Occipital lobe (tissue), 2 donors: ENCODE results near the gene ASXL3. TPM values are rescaled to one million over a fixed set of nuclear protein-coding genes. Genes with fewer than 3 reads are reported as not detected.

Experiments used
- DNase-seq: peaks from one replicate; lab custom pipeline; 2025; lab: John Stamatoyannopoulos, UW
- total RNA-seq: library from RNA; depleted of rRNA; stranded (reverse); fragments of >200 nt; gene quantifications from one replicate; pipeline ENCODE4 v1.2.3, GENCODE V29; 2014

ASXL3 gene
- total RNA-seq, 1 donor from 2014 or later: 94.5 TPM

- DNase-seq: no peak
Observed at GRCh38 chr18:33716061-33716683, 138.2 kb downstream of the ASXL3 start.

DNA sequence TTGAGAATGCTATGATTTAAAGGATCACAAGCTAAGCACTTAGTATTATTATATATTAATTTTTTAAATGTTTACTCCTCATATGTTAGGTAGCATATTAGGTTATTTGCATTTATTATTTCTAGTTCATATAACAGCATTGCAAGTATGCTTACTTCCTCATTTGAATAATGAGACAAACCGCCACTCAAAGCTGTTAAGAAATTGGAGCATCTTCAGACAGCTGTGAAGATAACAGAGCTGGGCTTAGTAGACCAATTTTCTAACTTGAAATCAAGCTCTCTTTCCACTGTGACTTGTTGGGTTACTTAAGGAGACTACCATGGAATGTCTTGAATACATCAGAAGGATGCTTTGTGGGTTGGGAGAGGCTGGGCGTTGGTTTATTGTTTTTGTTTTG is 139.3 kb downstream of the ASXL3 start:
- DNase-seq: no peak

- no peak for DNase-seq
Observed at GRCh38 chr18:33720133-33720532, 142.1 kb downstream of the ASXL3 start.

DNA sequence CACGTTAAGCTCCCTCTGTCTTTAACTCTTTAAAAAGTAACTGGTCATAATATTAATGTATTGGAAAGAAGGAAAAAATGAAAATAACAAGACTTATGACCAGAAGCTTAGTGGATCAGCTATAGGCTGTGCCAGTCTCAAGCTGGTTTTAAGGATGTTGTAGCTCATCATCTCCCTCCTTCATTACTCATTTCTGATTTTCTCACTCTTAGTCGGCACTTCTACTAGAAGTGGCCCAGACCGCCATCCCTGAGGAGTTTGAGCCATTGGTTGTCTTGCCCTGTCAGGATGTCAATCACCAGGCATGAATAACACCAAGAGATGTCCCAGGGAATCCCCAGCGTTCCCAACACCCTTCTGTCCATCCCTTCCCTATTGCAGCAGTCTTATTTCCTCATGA is 151.5 kb downstream of the ASXL3 start:
- no peak for DNase-seq

- no peak for DNase-seq
Observed at GRCh38 chr18:33733376-33733775, 155.4 kb downstream of the ASXL3 start.

GRCh38 chr18:33735428-33735827 is 157.4 kb downstream of the ASXL3 start:
- DNase-seq: no peak

DNA sequence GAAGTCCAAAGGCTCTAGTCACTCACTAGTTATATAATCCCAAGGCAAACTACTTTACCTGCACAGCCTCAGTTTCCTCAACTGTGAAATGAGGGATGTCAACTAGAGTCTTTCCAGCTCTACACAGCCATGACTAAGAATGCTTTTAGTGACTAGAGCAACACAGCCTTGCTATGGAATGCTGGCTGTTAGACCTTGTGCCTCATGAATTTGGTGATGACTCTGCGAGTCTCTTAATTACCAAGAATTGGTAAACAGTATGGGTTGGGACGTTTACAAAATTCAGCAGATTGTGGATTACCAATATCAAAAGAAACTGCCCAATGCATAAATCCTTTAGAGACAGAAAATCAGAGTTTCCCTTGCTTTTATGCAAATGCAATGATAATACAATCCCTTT is 163.7 kb downstream of the ASXL3 start:
- no peak for DNase-seq

- DNase-seq: no peak
Observed at GRCh38 chr18:33744032-33744697, 166.1 kb downstream of the ASXL3 start.

- DNase-seq: no peak
Observed at GRCh38 chr18:33745151-33745795, 167.3 kb downstream of the ASXL3 start.

DNA sequence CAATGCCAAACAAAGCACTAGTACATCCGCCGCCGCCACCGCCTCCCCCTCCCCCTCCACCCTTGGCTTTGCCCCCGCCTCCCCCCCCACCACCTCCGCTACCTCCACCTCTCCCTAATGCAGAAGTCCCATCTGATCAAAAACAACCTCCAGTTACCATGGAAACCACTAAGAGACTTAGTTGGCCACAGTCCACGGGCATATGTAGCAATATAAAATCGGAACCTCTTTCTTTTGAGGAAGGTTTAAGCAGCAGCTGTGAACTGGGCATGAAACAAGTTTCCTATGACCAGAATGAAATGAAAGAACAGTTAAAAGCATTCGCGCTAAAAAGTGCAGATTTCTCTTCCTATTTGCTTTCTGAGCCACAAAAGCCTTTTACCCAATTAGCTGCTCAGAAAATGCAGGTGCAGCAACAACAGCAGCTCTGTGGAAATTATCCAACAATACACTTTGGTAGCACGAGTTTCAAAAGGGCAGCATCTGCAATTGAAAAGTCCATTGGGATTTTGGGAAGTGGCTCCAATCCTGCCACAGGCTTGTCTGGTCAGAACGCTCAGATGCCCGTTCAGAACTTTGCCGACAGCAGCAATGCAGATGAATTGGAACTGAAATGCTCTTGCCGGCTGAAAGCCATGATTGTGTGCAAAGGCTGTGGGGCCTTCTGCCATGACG is 168.0 kb downstream of the ASXL3 start:
- peak; percentile 20 for DNase-seq

DNA sequence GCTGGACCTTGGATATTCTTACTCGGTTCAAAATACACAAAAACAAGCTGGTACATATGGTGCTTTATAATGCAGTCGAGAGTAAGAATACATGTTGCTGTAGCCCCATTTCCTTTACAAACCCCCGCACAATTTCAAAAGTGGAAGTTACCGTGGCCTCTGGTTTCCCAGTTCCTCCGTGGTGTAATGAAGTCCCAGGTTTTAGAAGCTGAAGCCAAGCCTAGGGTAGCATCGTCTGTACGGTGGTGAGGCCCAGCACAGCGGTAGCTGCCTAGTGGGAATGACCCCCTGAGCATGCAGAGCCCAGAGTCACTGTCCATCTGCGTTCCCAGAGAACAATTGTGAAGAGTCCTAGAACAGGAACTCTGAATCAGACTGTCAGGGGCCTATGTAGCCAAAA is 171.8 kb downstream of the ASXL3 start:
- DNase-seq: no peak

GRCh38 chr18:33750366-33750765 is 172.3 kb downstream of the ASXL3 start:
- no peak for DNase-seq

DNA sequence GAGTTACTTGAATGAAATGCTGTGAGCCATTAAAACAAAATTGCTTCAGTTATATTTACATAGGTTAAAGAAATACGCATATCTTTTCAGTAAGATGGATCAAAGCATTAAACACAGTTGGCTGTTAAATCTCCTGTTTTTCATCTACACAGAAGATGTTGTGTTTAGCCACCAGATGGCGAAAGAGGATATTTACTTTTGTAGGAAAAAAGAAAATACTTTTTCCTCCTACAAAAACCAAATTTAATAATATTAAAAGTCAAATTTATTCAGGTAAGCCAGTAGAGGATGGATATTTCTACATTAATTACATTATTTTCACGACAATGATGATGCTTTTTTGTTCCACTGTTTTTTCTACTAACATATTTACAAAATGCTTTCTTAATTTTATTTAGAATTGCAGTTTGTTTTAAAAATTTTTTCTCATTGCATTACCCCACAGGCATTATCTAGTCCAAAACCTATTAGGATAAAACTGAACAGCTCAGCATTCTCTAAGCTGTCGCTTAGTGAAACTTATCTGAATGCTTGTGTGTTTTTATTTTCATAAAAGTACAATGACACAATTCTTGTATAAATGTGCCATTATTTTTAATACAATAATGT is 173.7 kb downstream of the ASXL3 start:
- no peak for DNase-seq

GRCh38 chr18:33755391-33755790 is 177.4 kb downstream of the ASXL3 start:
- no peak for DNase-seq

DNA sequence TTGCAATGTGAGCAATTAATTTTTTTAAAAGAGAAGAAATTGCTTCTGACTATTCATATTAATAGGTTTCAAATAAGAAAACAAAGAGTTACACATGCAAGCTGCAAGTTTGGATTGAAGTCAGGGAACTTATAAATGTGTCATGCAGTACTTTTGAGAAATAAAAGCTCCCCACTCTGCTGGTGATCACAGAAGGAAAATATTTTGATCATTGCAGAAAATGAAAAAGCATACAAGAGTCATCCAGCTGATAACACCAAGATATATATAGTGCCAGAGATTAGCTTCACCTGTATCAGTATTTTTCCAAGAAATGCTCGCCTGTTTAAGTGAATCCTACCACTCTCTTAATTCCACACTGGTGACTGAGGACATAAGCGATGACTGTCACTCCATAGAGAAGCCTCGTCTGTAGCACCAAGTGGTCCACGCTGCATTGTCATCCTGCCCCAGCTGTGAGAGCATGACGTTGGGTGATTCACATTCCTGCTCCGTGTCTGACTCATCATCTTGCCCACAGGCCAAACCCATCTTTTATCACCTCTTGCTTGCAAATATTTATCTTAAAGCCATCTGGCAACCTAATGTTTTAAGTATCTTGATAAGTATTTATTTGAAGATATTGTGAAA is 178.0 kb downstream of the ASXL3 start:
- no peak for DNase-seq

DNA sequence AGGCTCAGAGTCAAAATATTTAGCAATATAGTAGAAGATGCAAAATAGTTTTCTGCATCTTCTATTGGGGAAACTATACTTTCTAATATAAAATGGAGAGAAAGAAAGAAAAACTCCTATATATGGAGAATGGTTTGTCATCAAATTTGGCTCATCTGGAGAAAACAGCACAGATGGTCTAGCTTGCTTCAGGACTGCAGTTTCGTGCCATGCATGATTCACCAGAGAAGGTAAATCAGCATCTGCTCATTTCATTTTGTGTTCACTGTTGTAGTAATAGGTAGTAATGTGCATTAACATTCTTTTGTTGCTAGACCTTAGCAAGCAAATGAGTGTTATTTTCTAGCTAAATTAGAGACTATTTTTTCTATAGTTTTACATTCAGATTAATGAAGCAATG is 179.0 kb downstream of the ASXL3 start:
- DNase-seq: no peak

- DNase-seq: no peak
Observed at GRCh38 chr18:33761363-33761762, 183.3 kb downstream of the ASXL3 start.

DNA sequence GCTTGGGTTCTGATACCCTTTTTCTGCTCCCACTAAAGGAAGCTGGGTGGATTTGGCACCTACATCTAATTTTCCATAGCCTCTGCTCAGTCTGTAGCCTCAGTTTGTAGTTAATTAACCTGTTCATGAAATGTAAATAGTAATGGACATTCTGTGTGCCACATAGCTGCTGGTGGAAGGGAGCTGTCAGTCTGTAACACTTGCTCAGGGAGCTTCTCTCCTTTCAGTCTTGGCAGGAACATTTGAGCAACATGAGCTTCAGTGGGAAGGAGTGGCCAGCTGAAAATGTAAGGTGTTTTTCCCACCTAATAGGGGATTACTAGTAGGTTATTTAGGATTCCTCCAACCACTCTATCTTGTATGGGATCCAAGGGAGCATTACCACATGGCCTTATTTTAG is 203.4 kb downstream of the ASXL3 start:
- no peak for DNase-seq
